ENCODE results near the gene PRKCA.

The PRKCA gene

GRCh38 chr17:66665194-66665593 lies 362.8 kb downstream of the PRKCA start:
- Mint-ChIP-seq H3K36me3 (peaks cover 13% of the 10 kb centered on the region), H3K27ac (peak overlapping the region; percentile 54), H3K4me3 (no peak overlapping the region), H3K4me1 (peaks cover 60% of the 10 kb centered on the region), H3K9me3 (no peaks in the 10 kb centered on the region)
- ATAC-seq (peak; percentile 63), DNase-seq (ENCODE audit: low spot score in 2 of 2) (no peak)

GRCh38 chr17:66667090-66667489 lies 364.7 kb downstream of the PRKCA start:
- no peaks in the 10 kb centered on the region for H3K9me3 Mint-ChIP-seq
- H3K4me3 Mint-ChIP-seq = peak overlapping the region; percentile 34
- DNase-seq (ENCODE audit: low spot score in 2 of 2) (no peak), ATAC-seq (peak; percentile 6)
- peaks cover 62% of the 10 kb centered on the region for H3K4me1 Mint-ChIP-seq
- H3K36me3 Mint-ChIP-seq = peaks cover 9% of the 10 kb centered on the region
- H3K27ac Mint-ChIP-seq = peak overlapping the region; percentile 74

- H3K9me3 Mint-ChIP-seq = no peaks in the 10 kb centered on the region
- peak; percentile 90 for ATAC-seq
- H3K27ac Mint-ChIP-seq = peak overlapping the region; percentile 74
- DNase-seq (ENCODE audit: low spot score in 2 of 2) = peak in 1 of 2 donors; percentile 59
- H3K36me3 Mint-ChIP-seq = peaks cover 9% of the 10 kb centered on the region
- peak overlapping the region; percentile 34 for H3K4me3 Mint-ChIP-seq
- peaks cover 60% of the 10 kb centered on the region for H3K4me1 Mint-ChIP-seq
Measured at GRCh38 chr17:66667491-66668030, 365.1 kb downstream of the PRKCA start.

GRCh38 chr17:66670206-66670605 lies 367.8 kb downstream of the PRKCA start:
- Mint-ChIP-seq H3K4me3 (no peak overlapping the region), H3K9me3 (no peaks in the 10 kb centered on the region), H3K27ac (peak overlapping the region; percentile 22), H3K36me3 (peaks cover 10% of the 10 kb centered on the region), H3K4me1 (peaks cover 68% of the 10 kb centered on the region)
- no peak for DNase-seq (ENCODE audit: low spot score in 2 of 2)
- no peak for ATAC-seq

- peak overlapping the region; percentile 27 for H3K27ac Mint-ChIP-seq
- H3K4me3 Mint-ChIP-seq = no peak overlapping the region
- no peak for DNase-seq (ENCODE audit: low spot score in 2 of 2)
- ATAC-seq = no peak
- peaks cover 10% of the 10 kb centered on the region for H3K36me3 Mint-ChIP-seq
- H3K4me1 Mint-ChIP-seq = peaks cover 64% of the 10 kb centered on the region
- no peaks in the 10 kb centered on the region for H3K9me3 Mint-ChIP-seq
Measured at GRCh38 chr17:66671156-66671555, 368.7 kb downstream of the PRKCA start.

- ATAC-seq (peak; percentile 79), DNase-seq (ENCODE audit: low spot score in 2 of 2) (peak in 1 of 2 donors; percentile 61)
- H3K4me3 Mint-ChIP-seq = peak overlapping the region; percentile 49
- H3K36me3 Mint-ChIP-seq = peaks cover 15% of the 10 kb centered on the region
- H3K4me1 Mint-ChIP-seq = peaks cover 64% of the 10 kb centered on the region
- peak overlapping the region; percentile 92 for H3K27ac Mint-ChIP-seq
- H3K9me3 Mint-ChIP-seq = peaks cover 6% of the 10 kb centered on the region
Measured at GRCh38 chr17:66673668-66674276, 371.4 kb downstream of the PRKCA start.

- no peak overlapping the region for H3K4me3 Mint-ChIP-seq
- DNase-seq (ENCODE audit: low spot score in 2 of 2) (no peak), ATAC-seq (no peak)
- H3K36me3 Mint-ChIP-seq = peaks cover 21% of the 10 kb centered on the region
- H3K9me3 Mint-ChIP-seq = peaks cover 6% of the 10 kb centered on the region
- peaks cover 73% of the 10 kb centered on the region for H3K4me1 Mint-ChIP-seq
- H3K27ac Mint-ChIP-seq = peak overlapping the region; percentile 92
Measured at GRCh38 chr17:66675273-66675990, 373.0 kb downstream of the PRKCA start.

GRCh38 chr17:66675991-66676371 lies 373.6 kb downstream of the PRKCA start:
- Mint-ChIP-seq H3K27ac (peak overlapping the region; percentile 92), H3K4me1 (peaks cover 73% of the 10 kb centered on the region), H3K4me3 (no peak overlapping the region), H3K9me3 (peaks cover 6% of the 10 kb centered on the region), H3K36me3 (peaks cover 21% of the 10 kb centered on the region)
- DNase-seq (ENCODE audit: low spot score in 2 of 2) (no peak), ATAC-seq (no peak)

- Mint-ChIP-seq H3K4me3 (no peak overlapping the region), H3K27ac (peak overlapping the region; percentile 92), H3K36me3 (peaks cover 21% of the 10 kb centered on the region), H3K9me3 (peaks cover 6% of the 10 kb centered on the region), H3K4me1 (peaks cover 70% of the 10 kb centered on the region)
- no peak for ATAC-seq
- no peak for DNase-seq (ENCODE audit: low spot score in 2 of 2)
Measured at GRCh38 chr17:66676421-66676820, 374.0 kb downstream of the PRKCA start.

GRCh38 chr17:66677201-66677981 lies 375.0 kb downstream of the PRKCA start:
- peak overlapping the region; percentile 92 for H3K27ac Mint-ChIP-seq
- H3K9me3 Mint-ChIP-seq = peaks cover 6% of the 10 kb centered on the region
- H3K36me3 Mint-ChIP-seq = peaks cover 26% of the 10 kb centered on the region
- ATAC-seq (peak; percentile 81), DNase-seq (ENCODE audit: low spot score in 2 of 2) (no peak)
- H3K4me3 Mint-ChIP-seq = no peak overlapping the region
- peaks cover 69% of the 10 kb centered on the region for H3K4me1 Mint-ChIP-seq

- H3K9me3 Mint-ChIP-seq = peaks cover 6% of the 10 kb centered on the region
- H3K27ac Mint-ChIP-seq = peak overlapping the region; percentile 72
- no peak overlapping the region for H3K4me3 Mint-ChIP-seq
- peaks cover 70% of the 10 kb centered on the region for H3K4me1 Mint-ChIP-seq
- H3K36me3 Mint-ChIP-seq = peaks cover 26% of the 10 kb centered on the region
- DNase-seq (ENCODE audit: low spot score in 2 of 2) = no peak
- ATAC-seq = no peak
Measured at GRCh38 chr17:66678061-66678460, 375.6 kb downstream of the PRKCA start.

- no peak overlapping the region for H3K4me3 Mint-ChIP-seq
- peaks cover 25% of the 10 kb centered on the region for H3K36me3 Mint-ChIP-seq
- H3K4me1 Mint-ChIP-seq = peaks cover 66% of the 10 kb centered on the region
- peak overlapping the region; percentile 75 for H3K27ac Mint-ChIP-seq
- ATAC-seq (peak; percentile 39), DNase-seq (ENCODE audit: low spot score in 2 of 2) (no peak)
- H3K9me3 Mint-ChIP-seq = peaks cover 6% of the 10 kb centered on the region
Measured at GRCh38 chr17:66678827-66679226, 376.4 kb downstream of the PRKCA start.

GRCh38 chr17:66679631-66680517 lies 377.5 kb downstream of the PRKCA start:
- H3K9me3 Mint-ChIP-seq = peaks cover 6% of the 10 kb centered on the region
- H3K4me1 Mint-ChIP-seq = peaks cover 58% of the 10 kb centered on the region
- peak overlapping the region; percentile 75 for H3K27ac Mint-ChIP-seq
- peaks cover 22% of the 10 kb centered on the region for H3K36me3 Mint-ChIP-seq
- DNase-seq (ENCODE audit: low spot score in 2 of 2) (no peak), ATAC-seq (no peak)
- H3K4me3 Mint-ChIP-seq = no peak overlapping the region

GRCh38 chr17:66682283-66682682 lies 379.9 kb downstream of the PRKCA start:
- peaks cover 6% of the 10 kb centered on the region for H3K9me3 Mint-ChIP-seq
- ATAC-seq (no peak), DNase-seq (ENCODE audit: low spot score in 2 of 2) (no peak)
- peaks cover 39% of the 10 kb centered on the region for H3K4me1 Mint-ChIP-seq
- H3K27ac Mint-ChIP-seq = peak overlapping the region; percentile 30
- H3K4me3 Mint-ChIP-seq = no peak overlapping the region
- peaks cover 17% of the 10 kb centered on the region for H3K36me3 Mint-ChIP-seq

All from stimulated activated effector memory CD8-positive, alpha-beta T cell treated with anti-CD3 and anti-CD28 coated beads, Interleukin-12 subunit alpha, Interleukin-12 subunit beta, amount 100 ng/mL, for 72 hours (primary cell).